GM19452 (cell line): Measurements from ENCODE around the gene OR14K1.
"Not testable (repeated sequence)": the region's sequence is repeated elsewhere in the genome, so short reads cannot be mapped to it uniquely, and the experiment has no call there.

Source experiments
- ATAC-seq: cut with Tn5 transposase; IDR thresholded peaks from one replicate; pipeline ENCODE4 v1.9.1; 2021; ENCODE audit not compliant: unreplicated experiment

The OR14K1 gene, protein sequence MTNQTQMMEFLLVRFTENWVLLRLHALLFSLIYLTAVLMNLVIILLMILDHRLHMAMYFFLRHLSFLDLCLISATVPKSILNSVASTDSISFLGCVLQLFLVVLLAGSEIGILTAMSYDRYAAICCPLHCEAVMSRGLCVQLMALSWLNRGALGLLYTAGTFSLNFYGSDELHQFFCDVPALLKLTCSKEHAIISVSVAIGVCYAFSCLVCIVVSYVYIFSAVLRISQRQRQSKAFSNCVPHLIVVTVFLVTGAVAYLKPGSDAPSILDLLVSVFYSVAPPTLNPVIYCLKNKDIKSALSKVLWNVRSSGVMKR

DNA sequence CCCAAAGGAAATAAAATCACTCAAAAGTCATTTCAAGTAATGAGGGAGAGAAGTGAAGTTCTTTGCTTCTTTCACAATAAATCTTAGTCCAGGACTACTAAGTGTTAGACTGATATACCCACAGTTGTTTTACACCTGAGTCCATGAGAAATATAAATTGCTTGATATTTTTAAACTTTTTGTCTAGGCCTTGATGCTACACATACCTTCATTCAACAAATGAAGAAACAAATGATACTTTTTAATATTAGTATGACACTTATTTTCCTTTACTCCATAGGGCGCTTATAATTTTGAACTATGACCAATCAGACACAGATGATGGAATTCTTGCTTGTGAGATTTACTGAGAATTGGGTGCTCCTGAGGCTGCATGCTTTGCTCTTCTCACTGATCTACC is at the start of gene OR14K1:
OR14K1 (plus strand) TSS at position 301 of the 400 bp plus-strand sequence; CDS start at position 301, 0 bp downstream.
- ATAC-seq, result no peak

DNA sequence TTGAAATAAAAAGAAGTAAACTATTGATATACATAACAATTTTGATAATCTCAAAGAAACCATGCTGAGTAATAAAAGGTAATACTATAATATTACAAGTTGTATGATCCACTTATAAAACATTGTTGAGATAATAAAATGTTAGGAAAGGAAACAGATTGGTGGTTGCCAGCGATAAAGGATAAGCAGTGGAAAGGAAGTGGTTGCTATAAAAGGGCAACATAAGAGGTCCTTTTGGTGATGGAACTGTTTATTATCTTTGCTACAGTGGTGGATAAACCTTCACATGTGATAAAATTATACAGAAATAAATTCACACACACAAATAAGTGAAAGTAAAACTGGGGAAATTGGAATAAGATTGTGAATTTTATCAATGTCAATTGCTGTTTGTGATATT is 37.1 kb upstream of the OR14K1 start:
- ATAC-seq, result no peak

DNA sequence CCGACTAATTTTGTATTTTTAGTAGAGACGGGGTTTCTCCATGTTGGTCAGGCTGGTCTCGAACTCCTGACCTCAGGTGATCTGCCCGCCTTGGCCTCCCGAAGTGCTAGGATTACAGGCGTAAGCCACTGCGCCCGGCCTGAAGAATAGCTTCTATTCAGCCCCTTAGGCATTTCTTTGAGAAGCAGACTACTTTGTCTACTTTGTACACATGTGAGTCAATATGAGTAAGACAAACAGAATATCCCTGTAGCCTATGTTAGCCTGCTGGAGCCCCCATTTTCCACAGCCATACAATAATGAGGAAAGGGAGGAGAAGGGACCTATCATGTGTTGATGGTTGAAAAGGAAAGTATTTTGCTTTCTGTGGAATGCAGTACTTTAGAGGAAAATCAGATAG is 27.7 kb upstream of the OR14K1 start:
- not testable (repeated sequence) for ATAC-seq

DNA sequence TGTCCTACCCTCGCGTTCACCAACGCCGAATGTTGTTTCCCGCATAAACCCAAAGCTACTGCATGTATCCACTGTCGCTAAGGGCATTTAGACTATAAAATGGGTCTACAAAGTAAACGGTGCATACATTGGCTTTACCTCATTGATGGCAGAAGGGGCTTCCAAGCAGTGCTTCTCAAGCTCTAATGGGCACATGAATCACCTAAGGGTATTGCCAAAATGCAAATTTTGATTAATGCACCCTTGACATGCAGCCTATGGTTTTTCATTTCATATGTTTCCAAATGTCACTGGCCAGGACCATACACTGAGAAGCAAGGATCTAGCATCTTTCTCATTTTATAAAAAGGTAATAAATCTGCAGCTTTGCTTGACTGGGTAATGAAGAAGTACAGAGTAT is 24.7 kb upstream of the OR14K1 start:
- no peak for ATAC-seq

DNA sequence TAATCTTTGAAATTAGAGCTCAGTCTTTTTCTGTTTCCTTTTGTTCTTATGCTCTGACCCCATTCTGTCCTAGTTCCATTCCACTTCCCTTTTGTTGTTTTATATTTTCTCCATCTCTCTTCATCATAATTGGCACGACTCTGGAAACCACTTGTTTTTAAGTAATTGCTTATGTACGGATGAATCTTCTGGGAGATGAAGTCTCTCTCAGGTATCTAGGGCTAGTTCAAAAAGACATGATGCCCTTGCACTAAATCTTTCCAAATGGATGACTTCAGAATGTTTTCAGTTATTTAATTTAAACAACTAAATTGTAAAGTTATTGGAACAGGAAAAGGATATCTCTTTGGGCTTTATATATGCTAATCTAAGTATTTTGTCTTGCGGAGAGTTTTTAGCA is 21.9 kb upstream of the OR14K1 start, which contains the start of gene OR6F1:
OR6F1 (minus strand) TSS at position 101 of the 400 bp plus-strand sequence. CDS start 3,891 bp downstream, outside the sequence.
- no peak for ATAC-seq

DNA sequence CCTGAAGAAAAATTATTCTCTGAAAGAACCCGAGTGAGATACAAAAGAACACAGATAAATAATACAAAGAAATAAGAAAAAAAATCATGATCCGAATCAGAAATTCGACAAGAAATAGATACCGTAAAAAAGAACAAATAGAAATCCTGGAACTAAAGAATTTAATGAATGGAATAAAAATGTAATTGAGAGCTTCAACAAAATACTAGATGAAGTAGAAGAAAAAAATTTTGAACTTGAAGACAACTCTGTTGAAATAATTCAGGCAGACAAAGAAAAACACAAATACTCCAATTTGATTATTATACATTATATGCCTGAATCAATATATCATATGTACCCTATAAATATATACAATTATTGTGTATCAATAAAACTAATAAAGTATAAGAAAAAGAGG is 17.2 kb upstream of the OR14K1 start:
- no peak for ATAC-seq

DNA sequence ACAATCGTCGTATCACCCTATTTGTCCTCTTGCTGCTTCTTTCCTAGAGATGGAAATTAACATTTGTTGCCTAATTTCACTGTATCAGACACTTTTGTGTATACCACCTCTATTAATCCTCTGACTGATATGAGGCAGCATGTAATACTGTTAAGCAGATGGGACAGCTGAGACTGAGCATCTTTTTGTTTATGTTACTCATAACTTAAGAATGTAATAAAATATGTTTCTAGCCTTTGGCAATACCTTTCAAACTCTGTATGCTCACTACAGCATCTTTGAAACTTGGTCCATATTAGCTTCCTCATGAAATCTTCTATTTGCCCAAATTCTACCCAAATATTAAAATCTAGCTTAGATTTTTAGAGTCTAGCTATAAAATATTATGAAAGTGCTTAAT is 2.3 kb downstream of the OR14K1 start:
- ATAC-seq, result no peak

DNA sequence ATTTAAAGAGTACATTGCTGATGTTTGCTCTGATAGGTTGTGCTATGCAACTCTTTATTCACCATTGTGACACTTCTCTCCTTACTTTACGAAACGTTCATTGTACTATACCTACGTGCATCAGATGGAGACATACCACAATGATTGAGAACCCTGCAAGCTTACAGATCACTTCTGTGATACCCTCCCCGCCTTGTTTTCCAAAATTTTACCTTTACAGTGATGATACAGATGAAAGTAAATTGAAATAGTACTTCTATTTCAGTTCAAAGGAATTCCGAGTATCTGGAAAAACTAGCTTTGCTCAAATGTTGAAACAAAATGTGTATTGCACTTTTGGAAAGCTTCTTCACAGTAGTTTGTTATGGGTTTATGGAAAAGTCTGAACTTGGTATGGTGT is 3.3 kb downstream of the OR14K1 start:
- no peak for ATAC-seq

DNA sequence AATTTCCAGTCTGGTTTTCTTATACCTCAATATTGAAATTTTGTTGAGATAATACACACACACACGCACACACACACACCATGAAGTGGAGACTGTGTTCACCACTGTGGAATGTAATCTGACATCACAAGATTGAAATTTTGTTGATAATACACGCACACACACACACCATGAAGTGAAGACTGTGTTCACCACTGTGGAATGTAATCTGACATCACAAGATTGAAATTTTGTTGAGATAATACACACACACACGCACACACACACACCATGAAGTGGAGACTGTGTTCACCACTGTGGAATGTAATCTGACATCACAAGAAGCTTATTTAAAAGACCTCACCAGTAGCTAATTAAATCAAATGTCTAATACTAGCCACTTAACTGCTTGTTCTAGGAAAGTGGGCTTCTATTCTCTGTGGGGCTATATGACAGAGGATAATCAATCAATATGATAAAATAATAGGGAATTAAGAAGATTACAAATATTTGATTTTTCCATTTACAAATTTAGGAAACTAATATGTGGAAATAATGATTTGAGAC is 3.9 kb downstream of the OR14K1 start:
- ATAC-seq, result not testable (repeated sequence)

DNA sequence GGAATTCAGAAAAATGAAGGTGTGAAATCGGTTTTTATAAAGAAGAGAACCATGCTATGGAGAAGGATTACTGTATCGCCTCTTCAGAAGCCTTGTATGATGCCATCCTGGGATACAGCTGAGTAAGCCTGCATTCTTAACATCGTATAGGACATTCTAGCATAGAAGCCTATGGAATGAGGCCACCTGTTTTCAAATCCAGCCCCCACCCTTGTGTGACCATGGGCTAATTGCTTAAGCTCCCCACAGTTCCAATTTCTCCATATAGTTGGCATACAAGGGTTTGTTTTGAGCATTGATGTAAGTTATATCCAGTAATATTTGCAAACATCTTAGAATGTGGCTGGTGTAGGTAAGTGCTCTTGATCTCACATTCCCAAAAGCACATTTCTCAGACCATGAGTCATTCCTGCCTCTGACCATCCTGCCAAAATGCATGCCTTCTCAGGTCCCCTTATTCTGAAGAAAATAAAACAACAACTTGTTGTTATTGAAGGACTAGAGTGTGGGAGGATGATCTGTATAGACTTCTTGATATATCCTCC is 8.0 kb downstream of the OR14K1 start:
- ATAC-seq, result no peak

DNA sequence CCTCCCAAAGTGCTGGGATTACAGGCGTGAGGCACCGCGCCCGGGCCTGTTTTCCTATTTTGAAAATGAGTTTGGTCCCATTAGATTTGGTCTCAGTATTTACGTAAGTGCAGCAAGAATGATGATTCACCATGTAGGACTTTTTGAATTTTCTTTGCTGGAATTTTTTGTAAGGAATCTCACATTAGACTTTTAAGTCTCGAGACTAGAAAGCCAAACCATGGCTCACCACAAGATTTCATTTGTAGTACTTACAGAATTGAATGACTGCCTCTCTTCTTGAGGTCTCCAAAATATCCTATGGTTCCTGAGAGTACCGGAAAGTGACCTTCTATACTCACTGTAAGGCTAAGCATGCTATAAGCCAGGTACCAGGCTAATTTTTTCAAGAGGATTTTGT is 9.2 kb downstream of the OR14K1 start:
- no peak for ATAC-seq

DNA sequence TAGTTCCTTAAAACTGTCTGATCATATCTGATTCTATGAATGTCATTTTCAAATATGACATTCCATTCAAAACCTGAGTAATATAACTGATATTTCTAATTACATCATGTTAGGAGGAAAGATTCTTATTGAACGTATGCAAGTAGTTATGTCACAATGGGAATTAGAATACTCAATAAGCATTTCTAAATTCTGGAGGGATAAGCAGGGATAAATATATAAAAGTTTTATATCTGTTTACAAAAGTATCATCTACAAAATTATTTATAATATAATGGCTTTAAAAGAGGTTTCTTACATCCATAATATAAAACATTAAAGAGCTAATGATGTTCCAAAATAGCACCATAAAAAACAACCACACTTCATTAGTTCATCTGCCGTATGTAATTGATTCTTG is 9.6 kb downstream of the OR14K1 start, which contains the start of gene OR14A2:
OR14A2 (minus strand) TSS at position 101 of the 400 bp plus-strand sequence.
- ATAC-seq, result no peak

DNA sequence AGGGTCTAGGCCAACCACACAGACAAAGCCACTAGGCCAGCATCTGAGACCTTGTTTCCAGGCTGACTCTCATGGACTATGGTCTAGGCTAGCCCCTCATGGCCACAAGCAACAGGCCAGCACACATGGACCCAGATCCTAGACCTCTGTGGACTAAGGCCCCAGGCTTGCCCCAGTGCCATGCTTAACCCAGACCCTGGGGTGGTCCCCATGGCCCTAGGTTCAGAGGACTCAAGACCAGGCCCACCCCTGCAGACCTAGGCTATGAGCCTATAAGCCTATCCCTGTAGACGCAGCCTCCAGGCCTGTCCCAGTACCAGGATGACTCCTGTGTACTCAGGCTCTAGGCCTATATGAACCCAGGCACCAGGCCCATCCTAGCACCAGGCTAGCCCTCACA is 11.5 kb downstream of the OR14K1 start:
- no peak for ATAC-seq

DNA sequence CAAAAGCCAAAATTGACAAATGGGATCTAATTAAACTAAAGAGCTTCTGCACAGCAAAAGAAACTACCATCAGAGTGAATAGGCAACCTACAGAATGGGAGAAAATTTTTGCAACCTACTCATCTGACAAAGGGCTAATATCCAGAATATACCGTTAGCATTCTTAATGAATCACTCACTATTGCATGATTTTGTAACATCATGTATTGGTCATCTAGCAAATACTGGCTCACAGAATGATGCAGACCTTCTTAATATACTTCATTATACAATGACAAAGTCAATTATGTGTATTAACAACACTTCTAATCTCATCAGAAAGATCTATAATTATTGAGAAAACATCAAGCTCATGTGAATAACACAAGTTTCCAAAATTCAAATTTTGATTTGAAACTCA is 15.9 kb downstream of the OR14K1 start:
- not testable (repeated sequence) for ATAC-seq

DNA sequence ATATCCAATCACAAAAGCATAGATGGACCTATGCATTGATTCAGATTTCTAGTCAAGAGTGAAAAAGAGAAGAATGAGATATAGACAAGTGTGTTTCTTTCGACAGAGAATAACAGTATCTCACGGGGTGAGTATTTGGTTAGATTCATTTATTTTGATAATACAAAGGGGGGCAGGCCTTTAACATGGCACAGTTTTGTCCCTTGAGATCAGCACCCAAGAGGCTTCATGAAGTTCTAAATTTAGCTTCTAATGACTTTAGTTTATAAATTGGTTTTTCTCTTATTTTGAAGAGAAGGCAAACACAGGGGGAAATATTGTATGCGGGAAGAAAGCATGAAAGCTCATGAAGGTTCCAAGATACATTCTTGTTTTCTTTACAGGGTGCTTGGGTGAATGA is 22.0 kb downstream of the OR14K1 start, which contains the start of gene OR1C1:
OR1C1 (minus strand) TSS at position 101 of the 400 bp plus-strand sequence. CDS start 2,150 bp downstream, outside the sequence.
- ATAC-seq, result no peak

DNA sequence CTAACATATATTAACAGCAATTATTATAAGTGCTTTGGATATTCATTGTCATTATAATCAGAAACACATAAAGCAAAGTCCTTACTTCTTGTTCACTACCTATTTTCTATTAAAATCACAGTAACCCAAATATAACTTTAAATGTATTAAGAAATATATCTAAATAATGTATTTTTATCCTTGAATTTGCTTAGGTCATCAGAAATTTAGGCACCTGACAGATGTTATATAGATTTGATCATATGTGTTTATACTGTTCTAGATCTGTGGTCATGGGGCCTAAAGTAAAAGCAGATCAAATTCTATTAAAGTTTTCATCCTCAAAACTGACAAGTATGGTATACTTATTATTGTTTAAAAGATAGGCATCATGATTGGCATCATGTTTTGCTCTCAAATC is 31.2 kb downstream of the OR14K1 start:
- ATAC-seq, result no peak
